Measurements from ENCODE around the gene C22orf23.

GRCh38 chr22:37983860-37984791, 30.7 kb upstream of the C22orf23 start, which contains the start of gene SOX10:
- TF ChIP-seq, protein P1, sequence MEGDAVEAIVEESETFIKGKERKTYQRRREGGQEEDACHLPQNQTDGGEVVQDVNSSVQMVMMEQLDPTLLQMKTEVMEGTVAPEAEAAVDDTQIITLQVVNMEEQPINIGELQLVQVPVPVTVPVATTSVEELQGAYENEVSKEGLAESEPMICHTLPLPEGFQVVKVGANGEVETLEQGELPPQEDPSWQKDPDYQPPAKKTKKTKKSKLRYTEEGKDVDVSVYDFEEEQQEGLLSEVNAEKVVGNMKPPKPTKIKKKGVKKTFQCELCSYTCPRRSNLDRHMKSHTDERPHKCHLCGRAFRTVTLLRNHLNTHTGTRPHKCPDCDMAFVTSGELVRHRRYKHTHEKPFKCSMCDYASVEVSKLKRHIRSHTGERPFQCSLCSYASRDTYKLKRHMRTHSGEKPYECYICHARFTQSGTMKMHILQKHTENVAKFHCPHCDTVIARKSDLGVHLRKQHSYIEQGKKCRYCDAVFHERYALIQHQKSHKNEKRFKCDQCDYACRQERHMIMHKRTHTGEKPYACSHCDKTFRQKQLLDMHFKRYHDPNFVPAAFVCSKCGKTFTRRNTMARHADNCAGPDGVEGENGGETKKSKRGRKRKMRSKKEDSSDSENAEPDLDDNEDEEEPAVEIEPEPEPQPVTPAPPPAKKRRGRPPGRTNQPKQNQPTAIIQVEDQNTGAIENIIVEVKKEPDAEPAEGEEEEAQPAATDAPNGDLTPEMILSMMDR (IDR thresholded peaks at IDR 0.05), result no peak
- no peak for TF ChIP-seq EZH2 (IDR thresholded peaks at IDR 0.05; ENCODE audit: borderline replicate concordance, insufficient read depth, low read depth, low read length, poor library complexity, severe bottlenecking)

Data from B cell (primary cell).